OCI-LY7 (cell line): ENCODE measurements around the gene PTPRT.

Source experiments
- CTCF ChIP-seq: fragments of 200-600 bp; sonication (generic); conservative IDR thresholded peaks from 2 replicates; pipeline ENCODE4 v1.5.1; 2014; ENCODE audit warnings: mild to moderate bottlenecking, antibody characterized with exemption, low read length, moderate library complexity, mixed read lengths
- EZH2phosphoT487 ChIP-seq: fragments of 200-600 bp; sonication (generic); IDR thresholded peaks from 2 replicates; pipeline ENCODE4 v1.6.1; 2018; ENCODE audit warnings: low read depth, borderline replicate concordance, mild to moderate bottlenecking, mixed run types, antibody characterized with exemption, low read length, moderate library complexity, mixed read lengths

- TF ChIP-seq CTCF (no peak), EZH2phosphoT487 (no peak)
Observed at GRCh38 chr20:42565235-42565995, 624.3 kb downstream of the PTPRT start.
